GM21529 (cell line): ENCODE results near the gene KNSTRN.

Experiments used
- ATAC-seq: cut with Tn5 transposase; IDR thresholded peaks from one replicate; pipeline ENCODE4 v1.9.1; 2021; ENCODE audit not compliant: unreplicated experiment

The KNSTRN gene

GRCh38 chr15:40345867-40346578, 36.5 kb upstream of the KNSTRN start:
- ATAC-seq: no peak

- no peak for ATAC-seq
Measured at GRCh38 chr15:40346579-40347558, 35.7 kb upstream of the KNSTRN start.

GRCh38 chr15:40347559-40348473, 34.7 kb upstream of the KNSTRN start:
- ATAC-seq: no peak

- no peak for ATAC-seq
Measured at GRCh38 chr15:40348474-40348870, 34.0 kb upstream of the KNSTRN start.

- no peak for ATAC-seq
Measured at GRCh38 chr15:40349163-40349562, 33.4 kb upstream of the KNSTRN start.

- no peak for ATAC-seq
Measured at GRCh38 chr15:40352281-40352901, 30.1 kb upstream of the KNSTRN start.

GRCh38 chr15:40353697-40354096, 28.8 kb upstream of the KNSTRN start:
- ATAC-seq: no peak

GRCh38 chr15:40354408-40355171, 27.9 kb upstream of the KNSTRN start:
- no peak for ATAC-seq

GRCh38 chr15:40355976-40356585, 26.4 kb upstream of the KNSTRN start:
- ATAC-seq: no peak

GRCh38 chr15:40357246-40357645, 25.3 kb upstream of the KNSTRN start:
- no peak for ATAC-seq

GRCh38 chr15:40357723-40358470, 24.6 kb upstream of the KNSTRN start, which contains the start of gene DISP2:
DISP2 (plus strand) TSS chr15:40358219; CDS start chr15:40358322, 103 bp downstream.
- peak; percentile 76 for ATAC-seq

- ATAC-seq: peak; percentile 25
Measured at GRCh38 chr15:40358471-40359353, 23.8 kb upstream of the KNSTRN start.

- ATAC-seq: no peak
Measured at GRCh38 chr15:40360015-40360414, 22.5 kb upstream of the KNSTRN start.

- no peak for ATAC-seq
Measured at GRCh38 chr15:40361640-40362039, 20.9 kb upstream of the KNSTRN start.

- ATAC-seq: no peak
Measured at GRCh38 chr15:40363611-40364010, 18.9 kb upstream of the KNSTRN start.

GRCh38 chr15:40364251-40364650, 18.3 kb upstream of the KNSTRN start:
- ATAC-seq: no peak

GRCh38 chr15:40365016-40365415, 17.5 kb upstream of the KNSTRN start:
- no peak for ATAC-seq
